ENCODE data around the gene NHERF2. TPM values are rescaled to one million over a fixed set of nuclear protein-coding genes. Genes with fewer than 3 reads are reported as not detected.

Gene NHERF2
- total and polyA plus RNA-seq, 9 donors: 6.3 to 118 (median 78.7) TPM

- DNase-seq: no peak
- intact Hi-C loops (cut with DNase I): no loop called here
- Histone ChIP-seq H3K27ac (no peak overlapping the region), H3K4me3 (no peak overlapping the region), H3K4me1 (ENCODE audit: insufficient read depth) (peaks cover 7% of the 10 kb centered on the region), H3K27me3 (no peaks in the 10 kb centered on the region), H3K9me3 (no peaks in the 10 kb centered on the region), H3K36me3 (no peaks in the 10 kb centered on the region)
- TF ChIP-seq POLR2A (IDR thresholded peaks at IDR 0.05): no peak
- TF ChIP-seq, protein P1, sequence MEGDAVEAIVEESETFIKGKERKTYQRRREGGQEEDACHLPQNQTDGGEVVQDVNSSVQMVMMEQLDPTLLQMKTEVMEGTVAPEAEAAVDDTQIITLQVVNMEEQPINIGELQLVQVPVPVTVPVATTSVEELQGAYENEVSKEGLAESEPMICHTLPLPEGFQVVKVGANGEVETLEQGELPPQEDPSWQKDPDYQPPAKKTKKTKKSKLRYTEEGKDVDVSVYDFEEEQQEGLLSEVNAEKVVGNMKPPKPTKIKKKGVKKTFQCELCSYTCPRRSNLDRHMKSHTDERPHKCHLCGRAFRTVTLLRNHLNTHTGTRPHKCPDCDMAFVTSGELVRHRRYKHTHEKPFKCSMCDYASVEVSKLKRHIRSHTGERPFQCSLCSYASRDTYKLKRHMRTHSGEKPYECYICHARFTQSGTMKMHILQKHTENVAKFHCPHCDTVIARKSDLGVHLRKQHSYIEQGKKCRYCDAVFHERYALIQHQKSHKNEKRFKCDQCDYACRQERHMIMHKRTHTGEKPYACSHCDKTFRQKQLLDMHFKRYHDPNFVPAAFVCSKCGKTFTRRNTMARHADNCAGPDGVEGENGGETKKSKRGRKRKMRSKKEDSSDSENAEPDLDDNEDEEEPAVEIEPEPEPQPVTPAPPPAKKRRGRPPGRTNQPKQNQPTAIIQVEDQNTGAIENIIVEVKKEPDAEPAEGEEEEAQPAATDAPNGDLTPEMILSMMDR (IDR thresholded peaks at IDR 0.05): no peak
- no peak for TF ChIP-seq EP300 (IDR thresholded peaks at IDR 0.05)
- WGBS, 3 donors: 0 to 2% (median 1%) methylated on average over 6 to 25 of the region's 25 CpGs
Measured at GRCh38 chr16:1990101-1990350, 36.7 kb upstream of the NHERF2 start.

DNA sequence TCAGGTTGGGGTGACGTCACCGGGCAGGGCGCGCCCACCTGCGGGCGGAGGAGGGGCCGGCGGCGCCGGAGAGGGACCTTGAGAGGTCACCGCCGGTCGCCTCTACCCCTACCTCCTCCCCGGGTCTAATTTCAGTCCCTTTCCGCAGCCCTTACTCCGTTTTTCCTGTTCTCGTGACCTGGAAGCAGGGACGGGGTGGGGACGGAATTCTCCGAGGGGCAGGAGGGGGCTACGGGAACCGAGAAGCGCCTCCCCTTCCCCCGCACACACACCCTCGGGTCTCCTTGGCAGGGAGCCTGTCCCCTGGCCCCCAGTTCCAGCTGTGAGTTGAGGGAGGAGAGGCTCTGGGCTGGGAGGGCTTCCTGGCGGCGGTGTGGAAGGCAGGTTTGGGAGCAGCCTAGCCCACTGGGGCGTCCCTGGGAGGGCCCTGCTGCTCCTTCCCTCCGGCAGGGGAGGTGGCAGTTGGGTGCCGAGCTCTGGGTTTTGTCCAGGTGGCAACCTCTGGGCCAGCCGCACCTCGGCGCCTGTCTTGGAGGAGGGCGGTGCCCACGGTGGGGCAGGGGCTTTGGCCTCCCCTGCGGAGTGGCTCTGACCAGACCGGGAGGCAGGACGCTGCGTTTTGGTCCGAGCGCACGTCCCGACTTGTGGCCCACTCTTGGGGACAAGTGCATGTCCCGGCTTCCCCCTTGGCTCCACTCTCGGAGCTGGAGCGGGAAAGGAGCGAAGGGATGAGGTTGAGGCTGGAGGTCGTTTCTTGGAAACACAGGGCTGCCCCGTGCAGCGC, 36.2 kb upstream of the NHERF2 start:
- Histone ChIP-seq H3K9me3 (no peaks in the 10 kb centered on the region), H3K27me3 (no peaks in the 10 kb centered on the region), H3K36me3 (no peaks in the 10 kb centered on the region), H3K4me1 (ENCODE audit: insufficient read depth) (peaks cover 7% of the 10 kb centered on the region), H3K4me3 (no peak overlapping the region), H3K27ac (no peak overlapping the region)
- DNase-seq: peak in 1 of 5 donors; percentile 47
- intact Hi-C loops (cut with DNase I): no loop called here
- WGBS, 3 donors: 2 to 3% (median 2%) methylated on average over 46 to 50 of the region's 50 CpGs
- TF ChIP-seq, protein P1 (IDR thresholded peaks at IDR 0.05): no peak
- TF ChIP-seq EP300 (IDR thresholded peaks at IDR 0.05) (no peak), POLR2A (IDR thresholded peaks at IDR 0.05) (no peak)

GRCh38 chr16:1991135-1991551, 35.6 kb upstream of the NHERF2 start:
- Histone ChIP-seq H3K36me3 (no peaks in the 10 kb centered on the region), H3K4me1 (ENCODE audit: insufficient read depth) (peaks cover 7% of the 10 kb centered on the region), H3K27ac (no peak overlapping the region), H3K27me3 (no peaks in the 10 kb centered on the region), H3K4me3 (no peak overlapping the region), H3K9me3 (no peaks in the 10 kb centered on the region)
- 5 to 9% (median 6%) methylated on average over 16 to 18 of the region's 18 CpGs for WGBS, 3 donors
- intact Hi-C loops (cut with DNase I): no loop called here
- no peak for DNase-seq
- TF ChIP-seq EP300 (IDR thresholded peaks at IDR 0.05) (no peak), POLR2A (IDR thresholded peaks at IDR 0.05) (no peak)
- TF ChIP-seq, protein P1 (IDR thresholded peaks at IDR 0.05): no peak

DNA sequence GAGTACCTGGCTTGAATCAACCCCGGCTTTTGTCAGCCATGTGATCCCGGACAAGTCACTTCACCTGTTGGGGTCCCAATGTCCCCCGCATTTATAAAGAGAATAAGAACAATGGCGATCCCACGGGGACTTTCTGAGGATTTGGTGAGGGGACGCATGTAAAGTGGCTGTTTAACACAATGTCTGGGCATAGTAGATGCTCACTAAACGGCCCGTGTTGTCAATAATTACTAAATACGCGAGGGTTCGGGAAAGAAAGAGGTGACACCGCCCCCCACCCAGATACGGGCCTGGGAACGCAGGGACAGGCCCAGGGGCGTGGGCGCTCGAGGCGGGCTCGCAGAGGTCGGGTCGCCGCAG, 35.1 kb upstream of the NHERF2 start:
- Histone ChIP-seq H3K9me3 (no peaks in the 10 kb centered on the region), H3K27me3 (no peaks in the 10 kb centered on the region), H3K4me1 (ENCODE audit: insufficient read depth) (peaks cover 7% of the 10 kb centered on the region), H3K27ac (no peak overlapping the region), H3K4me3 (peak overlapping the region; percentile 27), H3K36me3 (no peaks in the 10 kb centered on the region)
- no peak for TF ChIP-seq EP300 (IDR thresholded peaks at IDR 0.05)
- TF ChIP-seq POLR2A (IDR thresholded peaks at IDR 0.05): no peak
- TF ChIP-seq, protein P1 (IDR thresholded peaks at IDR 0.05): no peak
- intact Hi-C loops (cut with DNase I): no loop called here
- no peak for DNase-seq
- WGBS, 3 donors: 8 to 12% (median 9%) methylated on average over 22 of the region's 22 CpGs
